ENCODE measurements around the gene INSRR.

INSRR gene

DNA sequence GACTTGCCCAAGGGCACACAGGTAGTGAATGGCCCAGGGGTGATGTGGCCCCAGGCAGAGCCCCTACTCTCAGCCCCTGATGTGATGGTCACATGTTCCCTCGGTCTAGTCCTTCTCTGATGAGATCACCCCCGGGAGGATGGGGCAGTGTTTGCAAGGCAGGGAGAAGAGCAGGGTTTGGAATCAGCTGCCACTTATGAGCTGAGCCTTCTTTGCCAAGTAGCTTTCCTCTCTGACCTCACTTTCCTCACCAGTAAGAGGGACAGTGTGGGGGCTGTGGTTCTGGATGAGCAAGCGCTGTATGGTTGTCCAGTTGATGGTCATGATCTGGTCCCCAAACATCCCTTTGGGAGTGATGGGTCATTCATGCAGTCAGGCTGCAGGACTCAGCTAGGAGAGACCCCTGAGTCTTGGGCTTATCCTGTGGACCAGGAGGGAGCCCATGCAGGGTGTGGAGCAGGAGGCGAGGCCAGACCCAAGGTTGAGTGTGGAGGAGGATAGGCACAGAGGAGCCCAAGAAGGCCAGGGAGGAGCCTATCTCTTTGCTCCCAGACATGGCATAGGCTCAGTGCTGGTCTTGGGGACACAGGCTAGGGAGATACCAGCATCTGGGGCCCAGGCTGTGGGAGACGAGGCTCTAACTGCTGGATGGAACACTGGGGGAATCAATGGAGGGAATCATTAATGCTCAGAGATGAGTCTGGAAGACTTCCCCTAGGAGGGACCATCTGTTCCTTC is 18.7 kb upstream of the INSRR start:
- DNase-seq (ENCODE audit: low spot score), result no peak
- TF ChIP-seq, protein P1, sequence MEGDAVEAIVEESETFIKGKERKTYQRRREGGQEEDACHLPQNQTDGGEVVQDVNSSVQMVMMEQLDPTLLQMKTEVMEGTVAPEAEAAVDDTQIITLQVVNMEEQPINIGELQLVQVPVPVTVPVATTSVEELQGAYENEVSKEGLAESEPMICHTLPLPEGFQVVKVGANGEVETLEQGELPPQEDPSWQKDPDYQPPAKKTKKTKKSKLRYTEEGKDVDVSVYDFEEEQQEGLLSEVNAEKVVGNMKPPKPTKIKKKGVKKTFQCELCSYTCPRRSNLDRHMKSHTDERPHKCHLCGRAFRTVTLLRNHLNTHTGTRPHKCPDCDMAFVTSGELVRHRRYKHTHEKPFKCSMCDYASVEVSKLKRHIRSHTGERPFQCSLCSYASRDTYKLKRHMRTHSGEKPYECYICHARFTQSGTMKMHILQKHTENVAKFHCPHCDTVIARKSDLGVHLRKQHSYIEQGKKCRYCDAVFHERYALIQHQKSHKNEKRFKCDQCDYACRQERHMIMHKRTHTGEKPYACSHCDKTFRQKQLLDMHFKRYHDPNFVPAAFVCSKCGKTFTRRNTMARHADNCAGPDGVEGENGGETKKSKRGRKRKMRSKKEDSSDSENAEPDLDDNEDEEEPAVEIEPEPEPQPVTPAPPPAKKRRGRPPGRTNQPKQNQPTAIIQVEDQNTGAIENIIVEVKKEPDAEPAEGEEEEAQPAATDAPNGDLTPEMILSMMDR (IDR thresholded peaks at IDR 0.05; ENCODE audit: extremely low read depth, insufficient read depth, missing control alignments), result no peak
- in situ Hi-C loops (cut with MboI; ENCODE audit: low pct_unique_long_range_greater_than_20kb, low sequenced_read_pairs, unreplicated experiment), result no loop called here

DNA sequence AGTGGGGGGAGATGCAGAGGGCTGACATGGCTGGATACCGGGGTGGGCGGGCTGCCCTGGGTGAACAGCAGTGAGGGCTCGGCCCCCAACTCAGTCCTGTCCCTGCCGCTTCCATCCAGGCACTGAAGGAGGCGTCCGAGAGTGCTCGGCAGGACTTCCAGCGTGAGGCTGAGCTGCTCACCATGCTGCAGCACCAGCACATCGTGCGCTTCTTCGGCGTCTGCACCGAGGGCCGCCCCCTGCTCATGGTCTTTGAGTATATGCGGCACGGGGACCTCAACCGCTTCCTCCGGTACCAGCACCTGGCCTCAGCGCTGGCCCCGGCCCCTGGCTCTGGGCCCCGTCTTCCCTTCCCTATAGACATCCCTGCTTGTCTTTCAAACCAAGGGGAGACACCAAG is 17.4 kb upstream of the INSRR start:
- in situ Hi-C loops (cut with MboI; ENCODE audit: low pct_unique_long_range_greater_than_20kb, low sequenced_read_pairs, unreplicated experiment), result no loop called here
- TF ChIP-seq, protein P1 (IDR thresholded peaks at IDR 0.05; ENCODE audit: extremely low read depth, insufficient read depth, missing control alignments), result no peak
- no peak for DNase-seq (ENCODE audit: low spot score)

DNA sequence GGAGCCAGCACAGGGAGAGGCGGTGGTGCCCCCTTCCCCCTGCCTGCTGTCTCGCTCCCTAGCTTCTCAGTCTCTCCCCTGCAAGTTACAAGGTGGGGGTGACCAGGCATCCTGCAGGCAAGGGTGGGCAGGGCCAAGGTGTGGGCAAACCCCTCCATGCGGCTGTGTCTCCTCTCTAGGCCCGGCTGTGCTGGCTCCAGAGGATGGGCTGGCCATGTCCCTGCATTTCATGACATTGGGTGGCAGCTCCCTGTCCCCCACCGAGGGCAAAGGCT is 16.4 kb upstream of the INSRR start:
- in situ Hi-C loops (cut with MboI; ENCODE audit: low pct_unique_long_range_greater_than_20kb, low sequenced_read_pairs, unreplicated experiment), result no loop called here

DNA sequence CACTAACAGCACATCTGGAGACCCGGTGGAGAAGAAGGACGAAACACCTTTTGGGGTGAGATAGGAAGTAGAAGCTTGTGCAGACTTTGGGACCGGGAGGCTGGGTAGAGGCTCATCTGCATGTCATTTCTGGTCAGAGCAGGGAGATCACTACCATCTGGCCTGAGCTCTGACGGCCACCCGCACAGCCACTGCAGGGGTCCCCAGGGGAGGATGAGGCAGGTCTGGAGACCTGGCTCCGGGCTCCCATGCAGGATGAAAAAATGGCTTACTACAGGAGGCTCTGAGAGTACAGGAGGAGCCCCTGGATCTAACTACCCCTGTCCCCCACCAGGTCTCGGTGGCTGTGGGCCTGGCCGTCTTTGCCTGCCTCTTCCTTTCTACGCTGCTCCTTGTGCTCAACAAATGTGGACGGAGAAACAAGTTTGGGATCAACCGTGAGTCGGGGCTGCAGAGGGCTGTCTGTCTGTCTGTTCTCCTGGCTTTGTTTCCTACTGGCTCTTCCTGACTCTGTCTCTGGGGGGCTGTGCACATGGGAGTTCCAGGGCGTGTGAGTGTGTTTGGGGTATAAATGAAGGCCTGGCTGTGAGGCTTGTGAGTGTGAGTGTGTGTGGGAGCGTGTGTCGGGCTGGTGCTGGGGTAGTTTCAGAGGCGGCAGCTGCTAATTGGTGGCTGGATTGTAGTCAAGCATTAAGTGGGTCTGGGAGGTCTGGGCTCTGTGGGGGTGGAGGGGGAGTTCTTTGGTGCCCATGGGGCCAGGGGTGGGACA is 15.8 kb upstream of the INSRR start:
- no peak for DNase-seq (ENCODE audit: low spot score)
- TF ChIP-seq, protein P1 (IDR thresholded peaks at IDR 0.05; ENCODE audit: extremely low read depth, insufficient read depth, missing control alignments), result no peak
- in situ Hi-C loops (cut with MboI; ENCODE audit: low pct_unique_long_range_greater_than_20kb, low sequenced_read_pairs, unreplicated experiment), result loop anchor here (25.0 kb wide), 1 partner anchor 162 kb away; the partner anchor contains the start of gene CRABP2

More for the DNA sequence above, 16.4 kb upstream of the INSRR start:
- DNase-seq (ENCODE audit: low spot score), result no peak
- TF ChIP-seq, protein P1 (IDR thresholded peaks at IDR 0.05; ENCODE audit: extremely low read depth, insufficient read depth, missing control alignments), result no peak

DNA sequence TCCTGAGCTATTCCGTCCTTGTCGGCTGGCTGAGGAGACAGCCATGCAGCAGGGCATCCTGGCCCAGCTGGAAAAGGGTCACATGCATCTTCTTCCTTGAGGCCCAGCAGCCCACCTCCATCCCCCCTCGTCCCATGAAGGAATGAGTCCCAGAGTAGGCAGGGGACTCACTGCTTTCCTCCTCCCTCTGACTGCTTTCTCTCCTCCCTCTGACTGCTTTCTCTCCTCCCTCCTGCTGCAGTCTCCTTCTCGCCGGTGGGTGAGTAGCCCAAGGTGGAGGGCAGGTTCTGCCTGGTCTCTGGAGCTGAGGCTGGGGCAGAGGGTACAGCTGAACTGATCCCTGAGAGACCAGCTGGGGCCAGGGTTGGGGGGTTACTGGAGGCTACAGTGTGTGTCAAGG is 15.2 kb upstream of the INSRR start:
- TF ChIP-seq, protein P1 (IDR thresholded peaks at IDR 0.05; ENCODE audit: extremely low read depth, insufficient read depth, missing control alignments), result no peak
- in situ Hi-C loops (cut with MboI; ENCODE audit: low pct_unique_long_range_greater_than_20kb, low sequenced_read_pairs, unreplicated experiment), result loop anchor here (25.0 kb wide), 1 partner anchor 162 kb away; the partner anchor contains the start of gene CRABP2
- no peak for DNase-seq (ENCODE audit: low spot score)

DNA sequence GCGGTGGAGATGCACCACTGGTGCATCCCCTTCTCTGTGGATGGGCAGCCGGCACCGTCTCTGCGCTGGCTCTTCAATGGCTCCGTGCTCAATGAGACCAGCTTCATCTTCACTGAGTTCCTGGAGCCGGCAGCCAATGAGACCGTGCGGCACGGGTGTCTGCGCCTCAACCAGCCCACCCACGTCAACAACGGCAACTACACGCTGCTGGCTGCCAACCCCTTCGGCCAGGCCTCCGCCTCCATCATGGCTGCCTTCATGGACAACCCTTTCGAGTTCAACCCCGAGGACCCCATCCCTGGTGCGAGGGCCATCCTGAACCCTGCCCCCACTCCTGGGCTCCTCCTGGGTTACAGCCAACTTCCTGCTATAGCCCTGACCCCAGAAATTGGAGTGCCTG is 14.7 kb upstream of the INSRR start:
- in situ Hi-C loops (cut with MboI; ENCODE audit: low pct_unique_long_range_greater_than_20kb, low sequenced_read_pairs, unreplicated experiment), result loop anchor here (25.0 kb wide), 1 partner anchor 161 kb away; the partner anchor contains the start of gene CRABP2
- DNase-seq (ENCODE audit: low spot score), result no peak
- TF ChIP-seq, protein P1 (IDR thresholded peaks at IDR 0.05; ENCODE audit: extremely low read depth, insufficient read depth, missing control alignments), result no peak

Measured in GM13977 (cell line).